Right cardiac atrium (tissue), 5 donors: ENCODE results near the gene ARL5C. TPM values are rescaled to one million over a fixed set of nuclear protein-coding genes. Genes with fewer than 3 reads are reported as not detected.
"Not testable (repeated sequence)": the region's sequence is repeated elsewhere in the genome, so short reads cannot be mapped to it uniquely, and the experiment has no call there.

Source experiments
- ATAC-seq, 2 donors: fragments of 200-7000 bp; cut with Tn5 transposase; one replicate each; pipeline versions ENCODE4 v1.8.0 to v1.9.1; 2020; ENCODE audit warnings: moderate library complexity in 2 of 2, mild to moderate bottlenecking in 1 of 2
- DNase-seq, 3 donors: peaks; one replicate each; pipeline ENCODE4 v3.0.0-alpha.2; 2020
- H3K27ac ChIP-seq: one replicate; pipeline ENCODE4 v1.5.1; 2013; ENCODE audit warnings: mild to moderate bottlenecking, low read length, control low read depth, moderate library complexity
- H3K27me3 ChIP-seq: one replicate; pipeline ENCODE4 v1.6.1; 2013; ENCODE audit not compliant: control insufficient read depth, insufficient read depth
- H3K4me1 ChIP-seq: one replicate; pipeline ENCODE4 v1.6.1; 2013; ENCODE audit warnings: low read length; ENCODE audit not compliant: control insufficient read depth, insufficient read depth
- H3K4me3 ChIP-seq: one replicate; pipeline ENCODE4 v1.5.1; 2013; ENCODE audit warnings: low read length, control low read depth
- H3K9me3 ChIP-seq: one replicate; pipeline ENCODE4 v1.6.1; 2013; ENCODE audit warnings: low read length; ENCODE audit not compliant: control insufficient read depth
- WGBS: extraction: QIAGEN DNeasy Blood & Tissue Kit; methylation state at CpG from one replicate; pipeline ENCODE4 v1.1.7; 2013; 5-methylcytosine and 5-hydroxymethylcytosine counted together
- intact Hi-C, 4 donors: fragments of 100-400 bp; cut with DNase I; formaldehyde crosslinking; loops; one replicate each; pipeline versions ENCODE4 v1.11.0 to v1.14.0; 2022 to 2023
- polyA plus RNA-seq: library from polyadenylated mRNA; stranded (reverse); fragments of 200-250 nt; gene quantifications from one replicate; pipeline ENCODE4 v1.2.3, GENCODE V29; 2013
- total RNA-seq, 4 donors: library from RNA; stranded (reverse); fragmentation: NEBNext Ultra II Directional; extraction: Animal tissue kit (Norgen Biotek cat#: 25700); gene quantifications; one replicate each; pipeline ENCODE4 v1.2.1, GENCODE V29; 2021
- donor health status: healthy with polysubstance abuse.
- donor health status: DM: no; HTN: yes; CAD: no.
- donor health status: DM: no; HTN: no; CAD: no.
- donor health status: DM: no; HTN: yes; CAD: no; lungs with severe emphysema.
- donor health status: DM: yes; HTN: yes; CAD: no.

The ARL5C gene
- total and polyA plus RNA-seq, 5 donors, result not detected

DNA sequence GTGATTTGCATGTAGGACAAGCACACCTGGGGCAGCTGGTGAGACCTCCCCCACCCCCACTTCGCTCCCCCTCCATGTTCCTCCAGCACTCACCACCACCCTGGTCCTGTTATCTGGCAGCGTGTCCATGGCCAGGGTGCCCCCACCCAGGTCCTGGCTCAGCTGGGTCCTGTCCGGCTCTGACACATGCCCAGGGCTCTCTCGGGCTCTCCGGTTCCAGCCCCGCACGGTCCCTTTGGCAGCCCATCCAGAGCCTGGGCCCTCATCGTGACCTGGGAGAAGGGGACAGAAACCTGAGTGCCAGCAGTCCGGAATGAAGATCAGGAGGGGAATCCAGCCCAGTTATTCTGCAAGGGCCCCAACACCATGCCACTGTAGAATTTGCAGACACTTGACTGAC, 26.4 kb downstream of the ARL5C start:
- DNase-seq, result peak in 1 of 3 donors; percentile 18
- peaks cover 2% of the 10 kb centered on the region for H3K4me1 ChIP-seq
- ATAC-seq, result no peak
- 93% methylated on average over 9 of the region's 9 CpGs for WGBS
- no peak overlapping the region for H3K27ac ChIP-seq
- H3K27me3 ChIP-seq, result no peaks in the 10 kb centered on the region
- H3K4me3 ChIP-seq, result no peak overlapping the region
- intact Hi-C loops, result no loop called here
- H3K9me3 ChIP-seq, result no peaks in the 10 kb centered on the region

- Histone ChIP-seq H3K9me3 (no peaks in the 10 kb centered on the region), H3K4me3 (no peak overlapping the region), H3K4me1 (no peaks in the 10 kb centered on the region), H3K27ac (no peak overlapping the region), H3K27me3 (no peaks in the 10 kb centered on the region)
- DNase-seq (peak in 1 of 3 donors; percentile 11), ATAC-seq (no peak)
- 74% methylated on average over 2 of the region's 2 CpGs for WGBS
- intact Hi-C loops, result no loop called here
Measured at GRCh38 chr17:39139161-39139511, 26.8 kb downstream of the ARL5C start.

DNA sequence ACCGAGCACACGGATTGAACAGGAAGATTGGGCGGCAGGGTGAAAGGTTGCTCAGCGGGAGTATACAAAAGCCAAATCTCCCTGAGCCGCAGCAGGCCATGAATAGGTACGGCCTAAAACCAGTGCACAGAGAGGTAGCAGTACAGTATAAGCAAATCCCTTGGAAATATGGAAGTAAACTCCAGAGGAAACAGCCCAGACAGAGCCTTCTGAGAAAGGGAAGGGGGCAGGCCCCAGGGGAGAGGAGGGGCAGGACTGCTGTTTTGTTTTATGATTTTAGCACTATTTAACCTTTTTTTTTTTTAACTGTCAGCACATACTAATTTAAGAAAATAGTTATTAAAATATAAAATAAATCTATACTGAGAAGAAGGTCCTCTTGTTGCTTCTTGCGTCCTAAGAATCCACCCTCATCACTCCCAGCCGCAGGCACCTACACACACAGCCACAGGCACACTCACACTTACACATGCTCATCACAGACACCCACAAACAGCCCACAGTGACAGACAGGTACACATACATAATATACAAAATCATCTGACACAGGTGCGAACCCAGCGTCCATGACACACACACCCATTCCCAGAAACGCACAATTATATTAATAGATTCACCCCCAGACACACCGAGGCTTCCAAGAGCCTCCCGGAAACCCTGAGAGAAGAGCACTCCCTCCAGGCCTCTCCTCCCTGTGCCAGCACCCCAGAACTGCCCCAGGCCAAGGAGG, 27.4 kb downstream of the ARL5C start:
- DNase-seq, result peak in 1 of 3 donors; percentile 7
- Histone ChIP-seq H3K27ac (no peak overlapping the region), H3K9me3 (no peaks in the 10 kb centered on the region), H3K4me1 (no peaks in the 10 kb centered on the region), H3K27me3 (no peaks in the 10 kb centered on the region), H3K4me3 (no peak overlapping the region)
- ATAC-seq, result no peak
- intact Hi-C loops, result no loop called here
- WGBS, result 84% methylated on average over 13 of the region's 13 CpGs

DNA sequence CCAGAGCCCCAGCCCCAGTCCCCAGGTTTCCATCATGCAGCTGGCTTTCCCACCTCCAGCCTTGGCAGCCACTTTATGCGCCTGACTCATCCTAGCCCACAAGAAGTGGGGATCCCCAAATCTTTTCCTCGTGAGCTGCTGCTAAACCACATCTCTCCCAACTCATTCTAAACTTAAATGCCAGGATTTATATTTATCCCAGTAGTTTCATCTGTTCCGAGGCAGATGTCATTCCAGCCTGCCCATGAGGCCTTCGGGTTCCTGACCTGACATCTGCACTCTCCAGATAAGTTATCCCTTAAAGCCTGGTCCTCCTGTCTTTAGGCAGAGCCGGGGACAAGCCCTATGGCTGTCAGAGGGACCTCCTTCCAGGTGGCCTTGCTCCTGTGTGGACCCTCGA, 31.1 kb downstream of the ARL5C start:
- H3K27me3 ChIP-seq, result no peaks in the 10 kb centered on the region
- ATAC-seq (no peak), DNase-seq (no peak)
- H3K9me3 ChIP-seq, result no peaks in the 10 kb centered on the region
- intact Hi-C loops, result no loop called here
- H3K4me1 ChIP-seq, result no peaks in the 10 kb centered on the region
- no peak overlapping the region for H3K4me3 ChIP-seq
- no peak overlapping the region for H3K27ac ChIP-seq
- 75% methylated on average over 6 of the region's 6 CpGs for WGBS

- no peak overlapping the region for H3K27ac ChIP-seq
- intact Hi-C loops, result no loop called here
- H3K4me1 ChIP-seq, result no peaks in the 10 kb centered on the region
- peak; percentile 71 to 74 for ATAC-seq
- peak in 2 of 3 donors; percentile 36 to 61 for DNase-seq
- WGBS, result 64% methylated on average over 7 of the region's 7 CpGs
- H3K9me3 ChIP-seq, result no peaks in the 10 kb centered on the region
- H3K27me3 ChIP-seq, result no peaks in the 10 kb centered on the region
- no peak overlapping the region for H3K4me3 ChIP-seq
Measured at GRCh38 chr17:39132192-39132610, 33.8 kb downstream of the ARL5C start.

DNA sequence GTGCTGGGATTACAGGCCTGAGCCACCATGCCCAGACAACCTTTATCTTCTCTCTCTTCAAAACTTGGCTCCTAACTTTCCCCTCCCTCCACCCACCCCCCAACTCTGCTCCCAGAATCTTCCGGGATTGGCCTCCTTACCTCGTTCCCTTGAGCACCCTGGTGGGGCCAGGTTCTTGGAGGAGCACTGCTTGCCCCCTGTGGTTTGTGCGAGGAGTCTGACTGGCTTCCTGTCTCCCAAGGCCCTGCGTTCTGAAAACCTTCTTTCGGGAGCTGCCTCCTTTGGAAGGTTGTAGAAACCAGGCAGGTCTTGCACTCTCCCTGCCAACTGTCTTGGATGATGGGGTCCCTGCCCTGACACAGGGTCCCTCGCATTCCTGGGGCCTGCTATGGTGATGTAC, 34.3 kb downstream of the ARL5C start:
- Histone ChIP-seq H3K27ac (no peak overlapping the region), H3K4me1 (no peaks in the 10 kb centered on the region), H3K4me3 (no peak overlapping the region), H3K9me3 (no peaks in the 10 kb centered on the region), H3K27me3 (no peaks in the 10 kb centered on the region)
- DNase-seq, result peak in 1 of 3 donors; percentile 25
- WGBS, result 64% methylated on average over 6 of the region's 6 CpGs
- intact Hi-C loops, result no loop called here
- ATAC-seq, result peak; percentile 17 to 25

- intact Hi-C loops, result no loop called here
- 90% methylated on average over 3 of the region's 3 CpGs for WGBS
- Histone ChIP-seq H3K27me3 (no peaks in the 10 kb centered on the region), H3K4me1 (no peaks in the 10 kb centered on the region), H3K27ac (no peak overlapping the region), H3K4me3 (no peak overlapping the region), H3K9me3 (no peaks in the 10 kb centered on the region)
- no peak for DNase-seq
- no peak for ATAC-seq
Measured at GRCh38 chr17:39130205-39130604, 35.8 kb downstream of the ARL5C start.

DNA sequence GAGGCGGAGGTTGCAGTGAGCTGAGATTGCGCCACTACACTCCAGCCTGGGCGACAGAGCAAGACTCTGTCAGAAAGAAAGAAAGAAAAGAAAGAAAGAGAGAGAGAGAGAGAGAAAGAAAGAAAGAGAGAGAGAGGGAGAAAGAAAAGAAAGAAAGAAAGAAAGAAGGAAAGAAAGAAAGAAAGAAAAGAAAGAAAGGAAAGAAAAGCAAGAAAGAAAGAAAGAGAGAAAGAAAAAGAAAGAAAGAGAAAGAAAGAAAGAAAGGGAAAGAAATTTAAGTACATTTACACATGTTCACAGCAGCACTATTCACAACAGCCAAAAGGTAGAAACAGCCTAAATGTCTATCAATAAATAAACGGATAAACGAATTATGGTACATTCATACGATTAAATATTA, 36.4 kb downstream of the ARL5C start:
- ATAC-seq, H3K4me1 ChIP-seq, H3K27me3 ChIP-seq, intact Hi-C loops, H3K27ac ChIP-seq, H3K9me3 ChIP-seq, H3K4me3 ChIP-seq, DNase-seq: not testable (repeated sequence)
- WGBS, result 96% methylated on average over 6 of the region's 6 CpGs

- ATAC-seq (no peak), DNase-seq (peak in 1 of 3 donors; percentile 5)
- intact Hi-C loops, result no loop called here
- Histone ChIP-seq H3K4me3 (no peak overlapping the region), H3K27me3 (no peaks in the 10 kb centered on the region), H3K27ac (no peak overlapping the region), H3K4me1 (no peaks in the 10 kb centered on the region), H3K9me3 (no peaks in the 10 kb centered on the region)
- WGBS, result 67% methylated on average over 6 of the region's 6 CpGs
Measured at GRCh38 chr17:39126436-39126835, 39.5 kb downstream of the ARL5C start.

DNA sequence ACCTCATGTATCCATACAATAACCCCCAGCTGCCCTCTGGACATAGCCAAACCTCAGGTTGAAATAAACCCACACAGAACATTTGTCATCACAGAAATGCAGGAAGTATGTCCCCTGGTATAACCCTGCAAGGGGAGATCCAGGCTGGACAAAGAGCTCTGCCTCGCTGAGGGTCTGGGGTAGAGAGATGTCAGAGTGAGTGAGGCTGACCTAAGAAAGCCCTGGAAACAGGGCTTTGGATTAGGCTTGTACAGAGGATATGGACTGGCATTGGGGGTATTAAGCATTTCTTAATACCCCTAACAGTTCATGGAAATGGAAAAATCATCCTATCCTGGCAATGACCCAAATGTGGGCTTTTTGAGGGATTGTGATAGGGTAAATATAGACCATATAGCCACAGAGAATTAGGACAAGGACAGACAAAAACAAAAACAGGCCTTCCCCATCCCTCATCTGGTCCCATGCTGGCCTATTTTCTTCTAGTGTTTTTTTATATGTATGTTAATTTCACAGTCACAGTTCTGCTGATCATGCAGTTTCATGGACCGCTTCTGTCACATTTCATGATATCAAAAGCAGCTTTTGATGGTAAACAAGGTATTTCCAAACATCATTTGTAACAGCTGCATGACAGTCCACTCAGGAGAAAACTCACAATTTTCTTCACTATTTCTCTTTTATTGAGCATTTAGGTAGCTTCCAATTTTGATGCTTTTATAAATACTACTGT, 40.7 kb downstream of the ARL5C start:
- H3K27ac ChIP-seq, result no peak overlapping the region
- intact Hi-C loops, result no loop called here
- ATAC-seq (no peak), DNase-seq (no peak)
- H3K27me3 ChIP-seq, result no peaks in the 10 kb centered on the region
- H3K4me1 ChIP-seq, result no peaks in the 10 kb centered on the region
- no peaks in the 10 kb centered on the region for H3K9me3 ChIP-seq
- WGBS, result 92% methylated on average over 2 of the region's 2 CpGs
- no peak overlapping the region for H3K4me3 ChIP-seq

GRCh38 chr17:39123627-39124026, 42.3 kb downstream of the ARL5C start:
- H3K4me1 ChIP-seq, result no peaks in the 10 kb centered on the region
- 68% methylated on average over 9 of the region's 9 CpGs for WGBS
- ATAC-seq (peak; percentile 40 to 60), DNase-seq (peak in 1 of 3 donors; percentile 40)
- no peak overlapping the region for H3K27ac ChIP-seq
- intact Hi-C loops, result no loop called here
- H3K9me3 ChIP-seq, result no peaks in the 10 kb centered on the region
- no peaks in the 10 kb centered on the region for H3K27me3 ChIP-seq
- H3K4me3 ChIP-seq, result no peak overlapping the region
